Panc1 (cell line): Measurements from ENCODE around the gene KAT8. TPM values are rescaled to one million over a fixed set of nuclear protein-coding genes. Genes with fewer than 3 reads are reported as not detected.
A peak's percentile ranks its signal among the peaks of the same experiment; 100 is the strongest.

ENCODE experiments used
- ATAC-seq: fragments of 200-7000 bp; cut with Tn5 transposase; 2 replicates; pipeline ENCODE4 v1.9.1; 2020; ENCODE audit warnings: mild to moderate bottlenecking, moderate library complexity
- BruUV-seq: library from RNA; stranded (reverse); fragments of 400-500 nt; replicated peaks from 2 replicates; lab custom pipeline; 2021; lab: Mats Ljungman, UMichigan
- CTCF ChIA-PET: fragments of 300-600 bp; sonication (Branson Sonifier 250); formaldehyde crosslinking; loops from one replicate; lab custom pipeline; 2022; ENCODE audit warnings: antibody characterized with exemption; lab: Charles Lee
- POLR2A ChIA-PET: fragments of 300-600 bp; sonication (Branson Sonifier 250); formaldehyde crosslinking; loops from one replicate; lab custom pipeline; 2022; ENCODE audit warnings: antibody characterized with exemption; lab: Charles Lee
- DNase-seq: peaks from one replicate; pipeline ENCODE4 v3.0.0-alpha.2; 2010; ENCODE audit warnings: low read depth, low spot score
- H3K27ac ChIP-seq: 2 replicates; pipeline ENCODE4 v1.5.1; 2011; ENCODE audit warnings: mild to moderate bottlenecking, low read length, inconsistent platforms
- H3K27me3 ChIP-seq: fragments of 200-500 bp; sonication (Bioruptor generic); 2 replicates; pipeline ENCODE4 v1.6.0; 2014; ENCODE audit warnings: low read length, inconsistent platforms; ENCODE audit not compliant: control insufficient read depth, insufficient read depth
- H3K36me3 ChIP-seq: fragments of 200-500 bp; sonication (Bioruptor generic); 2 replicates; pipeline ENCODE4 v1.5.1; 2014; ENCODE audit warnings: inconsistent platforms, mild to moderate bottlenecking, low read length, moderate library complexity; ENCODE audit not compliant: control insufficient read depth, insufficient read depth
- H3K4me1 ChIP-seq: 2 replicates; pipeline ENCODE4 v1.5.1; 2011; ENCODE audit warnings: inconsistent platforms, mild to moderate bottlenecking, low read length, moderate library complexity; ENCODE audit not compliant: control insufficient read depth, insufficient read depth
- H3K4me3 ChIP-seq, 2 experiments: 2 replicates each; pipeline ENCODE4 v1.5.1; 2011 to 2012; ENCODE audit warnings: low read depth in 2 of 2, low read length in 2 of 2, mild to moderate bottlenecking in 2 of 2, inconsistent platforms in 1 of 2, moderate library complexity in 1 of 2
- H3K9me3 ChIP-seq: fragments of 200-500 bp; sonication (Bioruptor generic); 2 replicates; pipeline ENCODE4 v1.5.1; 2014; ENCODE audit warnings: low read depth, mild to moderate bottlenecking, inconsistent platforms, low read length, moderate library complexity; ENCODE audit not compliant: control insufficient read depth, insufficient read depth
- CTCF ChIP-seq: fragments of 450-650 bp; IDR thresholded peaks from 2 replicates; pipeline ENCODE4 v1.5.1; 2017; ENCODE audit warnings: mild to moderate bottlenecking
- POLR2AphosphoS5 ChIP-seq: IDR thresholded peaks from 2 replicates; pipeline ENCODE4 v1.6.1; 2012; ENCODE audit warnings: mild to moderate bottlenecking, low read depth, low read length, moderate library complexity
- REST ChIP-seq, 2 experiments: IDR thresholded peaks; 2 replicates each; pipeline ENCODE4 v1.6.1; 2011 to 2012; ENCODE audit warnings: low read depth in 2 of 2, control low read depth in 1 of 2, low read length in 1 of 2, mild to moderate bottlenecking in 1 of 2, moderate library complexity in 1 of 2; ENCODE audit not compliant: insufficient read depth in 1 of 2
- SIN3A ChIP-seq: IDR thresholded peaks from 2 replicates; pipeline ENCODE4 v1.6.1; 2012; ENCODE audit warnings: low read depth, mild to moderate bottlenecking, low read length, moderate library complexity, borderline replicate concordance; ENCODE audit not compliant: insufficient read depth
- TCF7L2 ChIP-seq: IDR thresholded peaks from 2 replicates; pipeline ENCODE4 v1.6.1; 2011; ENCODE audit warnings: mild to moderate bottlenecking, low read depth, low read length, inconsistent platforms
- in situ Hi-C: cut with HindIII; loops from 2 replicates; pipeline ENCODE4 v1.10.0; 2016; ENCODE audit warnings: low sequenced_read_pairs, low pct_unique_long_range_greater_than_20kb
- intact Hi-C: fragments of 100-400 bp; cut with micrococcal nuclease; formaldehyde crosslinking; loops from one replicate; pipeline ENCODE4 v1.10.0; 2022; ENCODE audit not compliant: unreplicated experiment
- total RNA-seq: library from RNA; stranded (reverse); gene quantifications from one replicate; pipeline ENCODE4 v1.2.1, GENCODE V29; 2021; ENCODE audit not compliant: unreplicated experiment

The KAT8 gene
- total RNA-seq, 1 experiment from 2014 or later: 48.3 TPM

- no peak for TF ChIP-seq REST (IDR thresholded peaks at IDR 0.05; ENCODE audit: insufficient read depth in 1 of 2, low read depth in 2 of 2, low read length in 1 of 2)
- TF ChIP-seq SIN3A: no peak
- no peak for TF ChIP-seq CTCF
- TF ChIP-seq POLR2AphosphoS5: no peak
- no peak for TF ChIP-seq TCF7L2
- DNase-seq (no peak), ATAC-seq (no peak)
- ChIA-PET POLR2A (no interaction called here), CTCF (interaction anchor here (0.5 kb wide), 1 partner anchor 123 kb away, joined by 4 read pairs; no protein-coding TSS in a partner anchor)
- intact Hi-C loops (no loop called here), in situ Hi-C loops (no loop called here)
- no TSS peak for BruUV-seq
- H3K27ac ChIP-seq: no peak overlapping the region
- H3K4me1 ChIP-seq: peaks cover 19% of the 10 kb centered on the region
- H3K4me3 ChIP-seq: no peak overlapping the region
- no peaks in the 10 kb centered on the region for H3K27me3 ChIP-seq
- no peaks in the 10 kb centered on the region for H3K9me3 ChIP-seq
- H3K36me3 ChIP-seq: no peaks in the 10 kb centered on the region; the same call in 1 of the 2 replicates
Measured at GRCh38 chr16:31114468-31114867, 3.0 kb upstream of the KAT8 start.

- ChIA-PET CTCF (interaction anchor here (0.5 to 1.3 kb wide), 3 partner anchors 23 to 343 kb away, joined by 3 to 9 read pairs (median 8); no protein-coding TSS in a partner anchor), POLR2A (interaction anchor here (0.5 to 1.6 kb wide), 6 partner anchors 8 to 64 kb away, joined by 3 to 11 read pairs (median 6); no protein-coding TSS in a partner anchor)
- Histone ChIP-seq H3K9me3 (no peaks in the 10 kb centered on the region), H3K4me3 (peak overlapping the region; percentile 62 to 95), H3K27ac (peak overlapping the region; percentile 79), H3K4me1 (peaks cover 17% of the 10 kb centered on the region), H3K36me3 (peaks cover 9% of the 10 kb centered on the region), H3K27me3 (no peaks in the 10 kb centered on the region)
- ATAC-seq (no peak), DNase-seq (no peak)
- intact Hi-C loops (no loop called here), in situ Hi-C loops (no loop called here)
- TSS peak; percentile 73 for BruUV-seq
- no peak for TF ChIP-seq POLR2AphosphoS5
- no peak for TF ChIP-seq CTCF
- TF ChIP-seq REST (IDR thresholded peaks at IDR 0.05; ENCODE audit: insufficient read depth in 1 of 2, low read depth in 2 of 2, low read length in 1 of 2): no peak
- no peak for TF ChIP-seq SIN3A
- no peak for TF ChIP-seq TCF7L2
Measured at GRCh38 chr16:31118223-31119155, 1.0 kb downstream of the KAT8 start.
